Natural killer cell treated with Interleukin-12 subunit alpha and Interleukin-12 subunit beta and Interleukin-15 and Interleukin-18, amount 100 ng/mL, for 72 hours (primary cell): ENCODE measurements around the gene DDIT3. TPM values are rescaled to one million over a fixed set of nuclear protein-coding genes. Genes with fewer than 3 reads are reported as not detected.

Experiments used
- total RNA-seq, 2 donors: library from RNA; stranded (reverse); gene quantifications; one replicate each; pipeline ENCODE4 v1.2.3, GENCODE V29; 2022

Gene DDIT3
- total RNA-seq, 2 donors from 2014 or later, result 22.2 to 39.8 TPM

Other genes starting within 250 kb of the DDIT3 start
- gene R3HDM2, start 89.5 kb downstream of the DDIT3 start, total RNA-seq, result 10 to 100 TPM; 55.4 to 57.2 TPM
- not detected for gene INHBC, start 85.7 kb downstream of the DDIT3 start, total RNA-seq
- gene INHBE, start 65.2 kb downstream of the DDIT3 start, total RNA-seq, result under 1 TPM in 1 of 2 donors, not detected in 1; 0.45 TPM
- gene GLI1, start 60.7 kb downstream of the DDIT3 start, total RNA-seq, result 1 to 10 TPM in 1 of 2 donors, under 1 TPM in 1; 0.61 to 1.0 TPM
- gene ARHGAP9, start 40.6 kb downstream of the DDIT3 start, total RNA-seq, result 100 to 1,000 TPM; 138 to 154 TPM
- gene MARS1, start 32.4 kb downstream of the DDIT3 start, total RNA-seq, result 100 to 1,000 TPM; 336 to 446 TPM
- gene MBD6, start 2.3 kb upstream of the DDIT3 start, total RNA-seq, result 100 to 1,000 TPM in 1 of 2 donors, 10 to 100 TPM in 1; 94.1 to 123 TPM
- 10 to 100 TPM; 94.2 to 98.7 TPM for gene DCTN2, start 26.7 kb upstream of the DDIT3 start, total RNA-seq
- 1 to 10 TPM in 1 of 2 donors, under 1 TPM in 1; 0.29 to 2.0 TPM for gene KIF5A, start 29.5 kb upstream of the DDIT3 start, total RNA-seq
- gene PIP4K2C, start 70.7 kb upstream of the DDIT3 start, total RNA-seq, result 10 to 100 TPM; 25.9 to 35.7 TPM
- gene DTX3, start 84.3 kb upstream of the DDIT3 start, total RNA-seq, result 10 to 100 TPM; 15.6 to 18.4 TPM
- gene ARHGEF25, start 90.9 kb upstream of the DDIT3 start, total RNA-seq, result 1 to 10 TPM in 1 of 2 donors, under 1 TPM in 1; 0.52 to 4.0 TPM
- gene B4GALNT1, start 112.7 kb upstream of the DDIT3 start, total RNA-seq, result 1 to 10 TPM; 1.5 to 3.6 TPM
- gene OS9, start 173.6 kb upstream of the DDIT3 start, total RNA-seq, result 100 to 1,000 TPM; 203 to 209 TPM
- gene AGAP2, start 218.2 kb upstream of the DDIT3 start, total RNA-seq, result 10 to 100 TPM; 47.5 to 54.1 TPM
- gene TSPAN31, start 224.5 kb upstream of the DDIT3 start, total RNA-seq, result 10 to 100 TPM; 14.4 to 34.9 TPM
- 100 to 1,000 TPM; 111 to 278 TPM for gene CDK4, start 231.8 kb upstream of the DDIT3 start, total RNA-seq
- gene MARCHF9, start 234.6 kb upstream of the DDIT3 start, total RNA-seq, result 10 to 100 TPM; 15.8 to 17.0 TPM
- gene CYP27B1, start 246.6 kb upstream of the DDIT3 start, total RNA-seq, result 10 to 100 TPM; 11.7 to 18.8 TPM